AG04450 (cell line): ENCODE measurements around the gene KAT6B. TPM values are rescaled to one million over a fixed set of nuclear protein-coding genes. Genes with fewer than 3 reads are reported as not detected.

Experiments used
- CTCF ChIA-PET: fragments of 300-600, 350-600 bp; formaldehyde crosslinking; extraction: SDS; loops from one replicate; lab custom pipeline; 2022; ENCODE audit warnings: antibody characterized with exemption, inconsistent platforms; lab: Charles Lee
- POLR2A ChIA-PET: fragments of 350-600 bp; formaldehyde crosslinking; extraction: SDS; loops from one replicate; lab custom pipeline; 2021; ENCODE audit warnings: antibody characterized with exemption, inconsistent platforms; lab: Yijun Ruan, JAX
- DNase-seq: peaks from one replicate; pipeline ENCODE4 v3.0.0-alpha.2; 2011; ENCODE audit warnings: low read depth, low spot score
- H3K27ac ChIP-seq: one replicate; pipeline ENCODE4 v1.5.1; 2012; ENCODE audit warnings: low read depth, low read length, control low read depth
- H3K27me3 ChIP-seq: one replicate; pipeline ENCODE4 v1.6.0; 2012; ENCODE audit warnings: low read length; ENCODE audit not compliant: control insufficient read depth, insufficient read depth
- H3K4me3 ChIP-seq: 2 replicates; pipeline ENCODE4 v1.5.1; 2011; ENCODE audit warnings: mild to moderate bottlenecking, low read depth, low read length, control low read depth
- H3K9me3 ChIP-seq: 2 replicates; pipeline ENCODE4 v1.5.1; 2012; ENCODE audit warnings: low read length; ENCODE audit not compliant: control insufficient read depth, insufficient read depth
- polyA plus RNA-seq: library from polyadenylated mRNA; depleted of rRNA; stranded (reverse); fragments of >200 nt; gene quantifications from 2 replicates; pipeline ENCODE4 v1.2.3, GENCODE V29; 2011
- TF ChIP-seq, protein P1 (sequence below): IDR thresholded peaks from 2 replicates; pipeline ENCODE4 v1.5.1; 2011; ENCODE audit warnings: low read depth, low read length, control low read depth, inconsistent platforms

Gene KAT6B
- polyA plus RNA-seq, 1 experiment = 10.4 TPM

GRCh38 chr10:74937266-74937856 lies 111.0 kb downstream of the KAT6B start:
- TF ChIP-seq, protein P1, sequence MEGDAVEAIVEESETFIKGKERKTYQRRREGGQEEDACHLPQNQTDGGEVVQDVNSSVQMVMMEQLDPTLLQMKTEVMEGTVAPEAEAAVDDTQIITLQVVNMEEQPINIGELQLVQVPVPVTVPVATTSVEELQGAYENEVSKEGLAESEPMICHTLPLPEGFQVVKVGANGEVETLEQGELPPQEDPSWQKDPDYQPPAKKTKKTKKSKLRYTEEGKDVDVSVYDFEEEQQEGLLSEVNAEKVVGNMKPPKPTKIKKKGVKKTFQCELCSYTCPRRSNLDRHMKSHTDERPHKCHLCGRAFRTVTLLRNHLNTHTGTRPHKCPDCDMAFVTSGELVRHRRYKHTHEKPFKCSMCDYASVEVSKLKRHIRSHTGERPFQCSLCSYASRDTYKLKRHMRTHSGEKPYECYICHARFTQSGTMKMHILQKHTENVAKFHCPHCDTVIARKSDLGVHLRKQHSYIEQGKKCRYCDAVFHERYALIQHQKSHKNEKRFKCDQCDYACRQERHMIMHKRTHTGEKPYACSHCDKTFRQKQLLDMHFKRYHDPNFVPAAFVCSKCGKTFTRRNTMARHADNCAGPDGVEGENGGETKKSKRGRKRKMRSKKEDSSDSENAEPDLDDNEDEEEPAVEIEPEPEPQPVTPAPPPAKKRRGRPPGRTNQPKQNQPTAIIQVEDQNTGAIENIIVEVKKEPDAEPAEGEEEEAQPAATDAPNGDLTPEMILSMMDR = no peak
- no peak for DNase-seq
- H3K27me3 ChIP-seq = no peaks in the 10 kb centered on the region
- no peak overlapping the region for H3K27ac ChIP-seq
- CTCF ChIA-PET = interaction anchor here (0.6 kb wide), 1 partner anchor 686 kb away, joined by 4 read pairs; no protein-coding TSS in a partner anchor
- H3K9me3 ChIP-seq = no peaks in the 10 kb centered on the region
- no peak overlapping the region for H3K4me3 ChIP-seq
- POLR2A ChIA-PET = no interaction called here

- CTCF ChIA-PET = no interaction called here
- Histone ChIP-seq H3K27ac (no peak overlapping the region), H3K27me3 (no peaks in the 10 kb centered on the region), H3K4me3 (no peak overlapping the region), H3K9me3 (no peaks in the 10 kb centered on the region)
- POLR2A ChIA-PET = no interaction called here
- TF ChIP-seq, protein P1 = no peak
- DNase-seq = no peak
Measured at GRCh38 chr10:74944205-74944604, 117.8 kb downstream of the KAT6B start.

- CTCF ChIA-PET = interaction anchor here (0.7 kb wide), 1 partner anchor 11 kb away, joined by 3 read pairs; no protein-coding TSS in a partner anchor
- TF ChIP-seq, protein P1 = no peak
- POLR2A ChIA-PET = no interaction called here
- no peak for DNase-seq
- Histone ChIP-seq H3K27me3 (no peaks in the 10 kb centered on the region), H3K9me3 (no peaks in the 10 kb centered on the region), H3K4me3 (no peak overlapping the region), H3K27ac (no peak overlapping the region)
Measured at GRCh38 chr10:74947781-74948401, 121.5 kb downstream of the KAT6B start.

DNA sequence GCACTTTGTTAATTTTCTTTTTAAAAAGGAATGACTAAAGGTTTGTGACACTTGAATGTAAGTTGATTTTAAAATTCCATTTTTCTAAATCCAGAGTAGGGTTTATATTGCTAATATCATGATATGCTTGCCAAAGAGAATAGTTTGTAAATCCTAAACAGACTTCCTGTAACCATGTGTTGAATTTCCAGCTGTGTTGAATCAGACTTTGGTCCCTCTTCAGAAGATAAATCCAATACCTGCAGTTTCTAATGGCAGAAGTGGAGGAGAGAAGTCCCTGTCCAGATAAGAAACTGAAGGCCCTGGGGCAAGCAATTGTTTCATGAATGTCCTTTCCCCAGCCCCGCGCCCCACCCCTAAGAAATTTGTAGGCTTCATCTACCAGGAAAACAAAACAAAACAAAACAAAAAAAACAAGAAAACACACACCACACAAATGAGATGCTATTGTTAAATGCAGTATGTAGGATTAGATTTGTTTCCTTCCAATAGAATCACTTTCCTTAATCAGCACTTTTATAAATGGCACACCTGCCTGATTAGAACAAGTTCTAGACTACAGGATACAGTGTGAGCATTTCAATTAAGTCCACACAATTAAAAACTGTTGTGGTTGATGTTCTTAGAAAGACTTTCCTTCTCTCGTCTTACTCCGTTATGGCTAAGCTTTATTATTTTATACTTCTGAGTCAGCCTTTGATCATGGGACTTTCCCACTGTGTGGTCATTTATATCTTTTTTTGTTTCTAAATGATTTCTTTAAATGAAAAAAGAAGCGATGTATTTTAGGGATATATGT lies 122.8 kb downstream of the KAT6B start:
- TF ChIP-seq, protein P1 = no peak
- no peaks in the 10 kb centered on the region for H3K9me3 ChIP-seq
- POLR2A ChIA-PET = no interaction called here
- no peak for DNase-seq
- CTCF ChIA-PET = no interaction called here
- no peaks in the 10 kb centered on the region for H3K27me3 ChIP-seq
- no peak overlapping the region for H3K4me3 ChIP-seq
- no peak overlapping the region for H3K27ac ChIP-seq
